Measurements from ENCODE around the gene LDLRAD4. TPM values are rescaled to one million over a fixed set of nuclear protein-coding genes. Genes with fewer than 3 reads are reported as not detected.
"Not testable (repeated sequence)": the region's sequence is repeated elsewhere in the genome, so short reads cannot be mapped to it uniquely, and the experiment has no call there.

Gene LDLRAD4
- total and polyA plus RNA-seq, 2 donors (not counting 1 experiment from before 2014, with no cell fraction given): 13.9 to 35.7 TPM

DNA sequence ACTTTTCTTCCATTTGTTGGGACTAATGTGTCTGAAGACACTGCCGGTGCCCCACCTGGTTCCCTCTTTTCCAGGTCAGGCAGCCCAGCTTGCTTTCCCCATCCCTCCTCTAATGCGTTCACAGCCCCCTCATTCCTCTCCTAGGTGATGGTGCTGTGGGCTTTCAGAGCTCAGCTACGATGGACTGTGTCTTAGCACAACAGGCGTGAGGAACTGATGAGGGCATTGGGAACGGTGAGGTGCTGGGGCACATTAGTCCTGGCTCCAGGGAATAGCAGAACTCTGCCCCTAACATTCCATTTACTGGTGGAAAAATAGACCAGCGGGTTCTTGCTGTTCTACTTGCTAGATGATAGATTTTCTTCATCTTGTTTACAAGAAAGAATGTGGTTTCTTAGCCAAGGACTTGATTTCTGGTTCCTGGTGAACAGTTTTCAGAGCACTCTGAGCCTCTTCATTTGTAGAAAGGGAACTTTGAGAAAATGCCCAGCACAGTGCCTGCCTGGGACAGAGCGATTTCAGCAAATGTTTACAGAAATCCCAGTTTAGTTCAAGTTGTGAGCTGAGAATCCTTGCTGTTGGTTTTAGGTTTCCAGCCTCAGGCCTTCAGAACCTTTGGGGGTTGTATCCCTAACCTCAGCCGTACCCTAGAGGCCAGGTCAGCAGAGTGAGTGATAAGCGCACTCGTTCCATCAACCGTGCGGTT lies 42.5 kb downstream of the LDLRAD4 start:
- H3K27me3 Mint-ChIP-seq: peaks cover 18% of the 10 kb centered on the region
- Histone ChIP-seq H3K36me3 (replicated peaks in 1 of 2; ENCODE audit: control extremely low read depth in 1 of 2, control insufficient read depth in 1 of 2, extremely low read depth in 1 of 2, insufficient read depth in 2 of 2, low read length in 1 of 2) (no peaks in the 10 kb centered on the region), H3K9me3 (ENCODE audit: control extremely low read depth in 1 of 3, control insufficient read depth in 2 of 3, insufficient read depth in 1 of 3, low read length in 2 of 3) (peaks cover 0 to 5% (median 0%) of the 10 kb centered on the region in 3 donors), H3K79me2 (ENCODE audit: control insufficient read depth, insufficient read depth, low read length) (no peaks in the 10 kb centered on the region), H3K4me1 (ENCODE audit: control insufficient read depth in 2 of 2, insufficient read depth in 2 of 2, low read length in 2 of 2) (peaks cover 4 to 11% of the 10 kb centered on the region in 2 donors), H3K27me3 (replicated peaks in 1 of 4; ENCODE audit: control extremely low read depth in 1 of 4, control insufficient read depth in 3 of 4, insufficient read depth in 4 of 4, low read length in 3 of 4) (peaks cover 0 to 16% (median 2%) of the 10 kb centered on the region in 4 experiments), H3K9ac (ENCODE audit: low read length) (no peak overlapping the region), H3K27ac (ENCODE audit: low read length in 2 of 2) (no peak overlapping the region), H4K20me1 (ENCODE audit: control insufficient read depth, insufficient read depth, low read length, poor library complexity, severe bottlenecking) (no peaks in the 10 kb centered on the region), H3K4me3 (ENCODE audit: control extremely low read depth in 1 of 5, extremely low read depth in 1 of 5, insufficient read depth in 1 of 5, low read depth in 2 of 5, low read length in 4 of 5) (no peak overlapping the region), H2AFZ (ENCODE audit: insufficient read depth, low read depth, low read length, poor library complexity, severe bottlenecking) (peak overlapping the region; percentile 46), H3K4me2 (replicated peaks; ENCODE audit: low read depth, low read length, poor library complexity, severe bottlenecking) (peak overlapping the region; percentile 15)
- H3K27ac Mint-ChIP-seq: no peak overlapping the region
- H3K4me3 Mint-ChIP-seq: no peak overlapping the region
- DNase-seq (no peak), ATAC-seq (ENCODE audit: low read depth) (no peak)
- POLR2A ChIA-PET: no interaction called here
- intact Hi-C loops (cut with micrococcal nuclease): no loop called here
- WGBS (ENCODE audit: insufficient coverage): 45% methylated on average over 6 of the region's 12 CpGs
- CTCF ChIA-PET: no interaction called here
- peaks cover 5% of the 10 kb centered on the region for H3K4me1 Mint-ChIP-seq
- no peaks in the 10 kb centered on the region for H3K9me3 Mint-ChIP-seq (ENCODE audit: insufficient read depth)
- TF ChIP-seq EZH2 (IDR thresholded peaks at IDR 0.05; ENCODE audit: borderline replicate concordance, insufficient read depth, low read depth, low read length, poor library complexity, severe bottlenecking) (no peak), CTCF (IDR thresholded peaks at IDR 0.05) (no peak)

GRCh38 chr18:13261661-13262357 lies 43.2 kb downstream of the LDLRAD4 start:
- ChIA-PET CTCF (no interaction called here), POLR2A (no interaction called here)
- Histone ChIP-seq H3K9ac (ENCODE audit: low read length) (no peak overlapping the region), H4K20me1 (ENCODE audit: control insufficient read depth, insufficient read depth, low read length, poor library complexity, severe bottlenecking) (no peaks in the 10 kb centered on the region), H3K4me2 (replicated peaks; ENCODE audit: low read depth, low read length, poor library complexity, severe bottlenecking) (peak overlapping the region; percentile 15), H2AFZ (ENCODE audit: insufficient read depth, low read depth, low read length, poor library complexity, severe bottlenecking) (peak overlapping the region; percentile 46), H3K4me1 (ENCODE audit: control insufficient read depth in 2 of 2, insufficient read depth in 2 of 2, low read length in 2 of 2) (peaks cover 4 to 11% of the 10 kb centered on the region in 2 donors), H3K27me3 (replicated peaks in 1 of 4; ENCODE audit: control extremely low read depth in 1 of 4, control insufficient read depth in 3 of 4, insufficient read depth in 4 of 4, low read length in 3 of 4) (peaks cover 0 to 16% (median 2%) of the 10 kb centered on the region in 4 experiments), H3K27ac (ENCODE audit: low read length in 2 of 2) (no peak overlapping the region), H3K79me2 (ENCODE audit: control insufficient read depth, insufficient read depth, low read length) (no peaks in the 10 kb centered on the region), H3K4me3 (ENCODE audit: control extremely low read depth in 1 of 5, extremely low read depth in 1 of 5, insufficient read depth in 1 of 5, low read depth in 2 of 5, low read length in 4 of 5) (no peak overlapping the region), H3K36me3 (replicated peaks in 1 of 2; ENCODE audit: control extremely low read depth in 1 of 2, control insufficient read depth in 1 of 2, extremely low read depth in 1 of 2, insufficient read depth in 2 of 2, low read length in 1 of 2) (no peaks in the 10 kb centered on the region), H3K9me3 (ENCODE audit: control extremely low read depth in 1 of 3, control insufficient read depth in 2 of 3, insufficient read depth in 1 of 3, low read length in 2 of 3) (peaks cover 0 to 5% (median 0%) of the 10 kb centered on the region in 3 donors)
- H3K4me1 Mint-ChIP-seq: peaks cover 5% of the 10 kb centered on the region
- H3K4me3 Mint-ChIP-seq: peak overlapping the region; percentile 30
- intact Hi-C loops (cut with micrococcal nuclease): no loop called here
- ATAC-seq (ENCODE audit: low read depth): peak; percentile 56
- no peak for TF ChIP-seq EZH2 (IDR thresholded peaks at IDR 0.05; ENCODE audit: borderline replicate concordance, insufficient read depth, low read depth, low read length, poor library complexity, severe bottlenecking)
- TF ChIP-seq CTCF (IDR thresholded peaks at IDR 0.05): no peak
- peak; percentile 73 for DNase-seq
- H3K27me3 Mint-ChIP-seq: peaks cover 18% of the 10 kb centered on the region
- no peaks in the 10 kb centered on the region for H3K9me3 Mint-ChIP-seq (ENCODE audit: insufficient read depth)
- no peak overlapping the region for H3K27ac Mint-ChIP-seq
- 71% methylated on average over 23 of the region's 26 CpGs for WGBS (ENCODE audit: insufficient coverage)

DNA sequence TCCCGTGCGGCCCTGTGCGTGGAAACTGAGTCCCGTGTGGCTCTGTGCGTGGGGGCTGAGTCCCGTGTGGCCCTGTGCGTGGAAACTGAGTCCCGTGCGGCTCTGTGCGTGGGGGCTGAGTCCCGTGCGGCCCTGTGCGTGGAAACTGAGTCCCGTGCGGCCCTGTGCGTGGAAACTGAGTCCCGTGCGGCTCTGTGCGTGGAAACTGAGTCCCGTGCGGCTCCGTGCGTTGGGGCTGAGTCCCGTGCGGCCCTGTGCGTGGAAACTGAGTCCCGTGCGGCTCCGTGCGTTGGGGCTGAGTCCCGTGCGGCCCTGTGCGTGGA lies 43.8 kb downstream of the LDLRAD4 start:
- H3K9ac ChIP-seq (ENCODE audit: low read length); H3K4me3 ChIP-seq (ENCODE audit: control extremely low read depth in 1 of 5, extremely low read depth in 1 of 5, insufficient read depth in 1 of 5, low read depth in 2 of 5, low read length in 4 of 5); CTCF ChIA-PET; H3K79me2 ChIP-seq (ENCODE audit: control insufficient read depth, insufficient read depth, low read length); H3K27ac ChIP-seq (ENCODE audit: low read length in 2 of 2); ATAC-seq (ENCODE audit: low read depth); H3K9me3 Mint-ChIP-seq (ENCODE audit: insufficient read depth); H3K9me3 ChIP-seq (ENCODE audit: control extremely low read depth in 1 of 3, control insufficient read depth in 2 of 3, insufficient read depth in 1 of 3, low read length in 2 of 3); intact Hi-C loops (cut with micrococcal nuclease); H4K20me1 ChIP-seq (ENCODE audit: control insufficient read depth, insufficient read depth, low read length, poor library complexity, severe bottlenecking); POLR2A ChIA-PET; H3K4me2 ChIP-seq (replicated peaks; ENCODE audit: low read depth, low read length, poor library complexity, severe bottlenecking); H3K27ac Mint-ChIP-seq; H3K4me1 Mint-ChIP-seq; H2AFZ ChIP-seq (ENCODE audit: insufficient read depth, low read depth, low read length, poor library complexity, severe bottlenecking); H3K4me3 Mint-ChIP-seq; H3K36me3 ChIP-seq (replicated peaks in 1 of 2; ENCODE audit: control extremely low read depth in 1 of 2, control insufficient read depth in 1 of 2, extremely low read depth in 1 of 2, insufficient read depth in 2 of 2, low read length in 1 of 2); DNase-seq: not testable (repeated sequence)
- Histone ChIP-seq H3K4me1 (ENCODE audit: control insufficient read depth in 2 of 2, insufficient read depth in 2 of 2, low read length in 2 of 2) (peaks cover 4 to 11% of the 10 kb centered on the region in 2 donors), H3K27me3 (replicated peaks in 1 of 4; ENCODE audit: control extremely low read depth in 1 of 4, control insufficient read depth in 3 of 4, insufficient read depth in 4 of 4, low read length in 3 of 4) (peaks cover 0 to 16% (median 2%) of the 10 kb centered on the region in 4 experiments)
- 95% methylated on average over 29 of the region's 33 CpGs for WGBS (ENCODE audit: insufficient coverage)
- peaks cover 18% of the 10 kb centered on the region for H3K27me3 Mint-ChIP-seq
